ENCODE measurements around the gene DOP1A.
A peak's percentile ranks its signal among the peaks of the same experiment; 100 is the strongest.

DOP1A gene, protein sequence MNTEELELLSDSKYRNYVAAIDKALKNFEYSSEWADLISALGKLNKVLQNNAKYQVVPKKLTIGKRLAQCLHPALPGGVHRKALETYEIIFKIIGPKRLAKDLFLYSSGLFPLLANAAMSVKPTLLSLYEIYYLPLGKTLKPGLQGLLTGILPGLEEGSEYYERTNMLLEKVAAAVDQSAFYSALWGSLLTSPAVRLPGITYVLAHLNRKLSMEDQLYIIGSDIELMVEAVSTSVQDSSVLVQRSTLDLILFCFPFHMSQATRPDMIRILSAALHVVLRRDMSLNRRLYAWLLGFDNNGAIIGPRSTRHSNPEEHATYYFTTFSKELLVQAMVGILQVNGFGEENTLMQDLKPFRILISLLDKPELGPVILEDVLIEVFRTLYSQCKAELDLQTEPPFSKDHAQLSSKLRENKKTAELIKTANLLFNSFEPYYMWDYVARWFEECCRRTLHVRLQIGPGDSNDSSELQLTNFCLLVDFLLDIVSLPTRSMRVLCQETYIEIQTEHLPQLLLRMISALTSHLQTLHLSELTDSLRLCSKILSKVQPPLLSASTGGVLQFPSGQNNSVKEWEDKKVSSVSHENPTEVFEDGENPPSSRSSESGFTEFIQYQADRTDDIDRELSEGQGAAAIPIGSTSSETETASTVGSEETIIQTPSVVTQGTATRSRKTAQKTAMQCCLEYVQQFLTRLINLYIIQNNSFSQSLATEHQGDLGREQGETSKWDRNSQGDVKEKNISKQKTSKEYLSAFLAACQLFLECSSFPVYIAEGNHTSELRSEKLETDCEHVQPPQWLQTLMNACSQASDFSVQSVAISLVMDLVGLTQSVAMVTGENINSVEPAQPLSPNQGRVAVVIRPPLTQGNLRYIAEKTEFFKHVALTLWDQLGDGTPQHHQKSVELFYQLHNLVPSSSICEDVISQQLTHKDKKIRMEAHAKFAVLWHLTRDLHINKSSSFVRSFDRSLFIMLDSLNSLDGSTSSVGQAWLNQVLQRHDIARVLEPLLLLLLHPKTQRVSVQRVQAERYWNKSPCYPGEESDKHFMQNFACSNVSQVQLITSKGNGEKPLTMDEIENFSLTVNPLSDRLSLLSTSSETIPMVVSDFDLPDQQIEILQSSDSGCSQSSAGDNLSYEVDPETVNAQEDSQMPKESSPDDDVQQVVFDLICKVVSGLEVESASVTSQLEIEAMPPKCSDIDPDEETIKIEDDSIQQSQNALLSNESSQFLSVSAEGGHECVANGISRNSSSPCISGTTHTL (N-terminal part only)

GRCh38 chr6:83067448-83068439 lies at the start of gene DOP1A:
Gene DOP1A, plus strand, starts transcription at chr6:83067671. Its CDS starts 29,307 bp downstream, at chr6:83096978.
- DNase-seq = peak; percentile 96 to 97
- no peaks in the 10 kb centered on the region for H3K27me3 Mint-ChIP-seq

DNA sequence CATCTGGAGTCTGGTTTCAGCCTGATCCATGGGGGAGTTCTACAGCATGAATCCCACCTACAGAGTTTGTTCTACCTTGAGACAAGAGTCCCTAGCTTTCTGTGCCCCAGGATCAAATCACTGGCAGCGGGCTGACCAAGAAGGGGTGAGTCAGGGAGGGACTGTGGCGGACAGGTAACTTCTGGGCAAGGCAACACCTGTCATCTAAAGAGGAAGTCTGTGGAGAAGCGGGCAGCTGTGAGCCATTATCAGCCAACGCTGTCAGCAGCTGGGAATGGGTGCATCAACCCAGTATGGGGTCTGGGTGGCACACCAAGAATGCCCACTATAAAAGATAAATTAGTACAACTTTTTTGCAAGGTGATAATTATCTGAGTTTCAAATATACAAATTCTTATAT lies 47.7 kb upstream of the DOP1A start:
- DNase-seq (no peak), ATAC-seq (no peak)
- no peak overlapping the region for H3K27ac Mint-ChIP-seq
- H3K27me3 Mint-ChIP-seq = no peaks in the 10 kb centered on the region
- no peaks in the 10 kb centered on the region for H3K4me1 Mint-ChIP-seq
- H3K9me3 Mint-ChIP-seq = peaks cover 0 to 12% of the 10 kb centered on the region in 2 donors
- no peak overlapping the region for H3K4me3 Mint-ChIP-seq

More at GRCh38 chr6:83067448-83068439, at the start of gene DOP1A:
- peak; percentile 92 for ATAC-seq
- H3K9me3 Mint-ChIP-seq = no peaks in the 10 kb centered on the region
- H3K4me3 Mint-ChIP-seq = peak within 1 kb of the TSS; percentile 91 to 94
- peak within 1 kb of the TSS; percentile 96 to 98 for H3K27ac Mint-ChIP-seq
- H3K4me1 Mint-ChIP-seq = peaks cover 40% of the 10 kb centered on the region

GRCh38 chr6:83031689-83032088 lies 35.8 kb upstream of the DOP1A start:
- Mint-ChIP-seq H3K27me3 (no peaks in the 10 kb centered on the region), H3K4me1 (no peaks in the 10 kb centered on the region), H3K4me3 (no peak overlapping the region), H3K9me3 (peaks cover 11 to 31% of the 10 kb centered on the region in 2 donors), H3K27ac (no peak overlapping the region)
- ATAC-seq = no peak
- no peak for DNase-seq

- peaks cover 6 to 16% of the 10 kb centered on the region in 2 donors for H3K9me3 Mint-ChIP-seq
- H3K27me3 Mint-ChIP-seq = no peaks in the 10 kb centered on the region
- ATAC-seq = no peak
- no peak overlapping the region for H3K27ac Mint-ChIP-seq
- H3K4me3 Mint-ChIP-seq = no peak overlapping the region
- DNase-seq = no peak
- H3K4me1 Mint-ChIP-seq = no peaks in the 10 kb centered on the region
Measured at GRCh38 chr6:83038246-83038645, 29.2 kb upstream of the DOP1A start.

DNA sequence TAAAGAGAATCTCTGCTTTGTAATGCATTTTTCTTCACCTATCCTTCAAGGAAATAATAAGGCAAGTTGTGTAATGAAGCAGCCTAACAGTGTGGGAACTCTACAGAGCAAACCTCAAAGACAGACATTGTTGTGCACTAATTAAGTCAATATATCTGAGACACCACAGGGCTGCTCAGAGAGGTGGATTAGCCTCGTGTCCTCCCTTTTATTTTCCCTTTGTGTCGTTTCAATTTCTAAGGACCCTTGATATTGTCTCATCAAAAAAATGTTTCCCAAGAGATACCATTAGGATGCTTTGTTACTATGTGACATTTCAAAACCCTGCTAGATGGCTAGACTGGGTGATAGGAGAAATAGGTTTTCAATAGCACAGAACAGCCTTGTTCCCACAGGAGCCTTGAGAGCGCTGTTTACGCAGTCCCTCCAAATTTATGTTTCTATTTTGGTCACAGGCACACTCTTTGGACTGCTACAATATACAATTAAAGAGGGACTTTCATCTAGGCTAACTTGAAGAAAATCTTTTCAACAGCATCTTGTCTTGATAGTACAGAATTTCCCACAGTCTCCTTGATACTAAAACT lies 24.9 kb upstream of the DOP1A start:
- Mint-ChIP-seq H3K4me3 (no peak overlapping the region), H3K9me3 (no peaks in the 10 kb centered on the region), H3K27ac (no peak overlapping the region), H3K27me3 (no peaks in the 10 kb centered on the region), H3K4me1 (no peaks in the 10 kb centered on the region)
- DNase-seq = no peak
- no peak for ATAC-seq

- ATAC-seq (no peak), DNase-seq (no peak)
- no peaks in the 10 kb centered on the region for H3K4me1 Mint-ChIP-seq
- no peaks in the 10 kb centered on the region for H3K27me3 Mint-ChIP-seq
- no peaks in the 10 kb centered on the region for H3K9me3 Mint-ChIP-seq
- no peak overlapping the region for H3K4me3 Mint-ChIP-seq
- no peak overlapping the region for H3K27ac Mint-ChIP-seq
Measured at GRCh38 chr6:83044091-83044768, 23.2 kb upstream of the DOP1A start.

GRCh38 chr6:83047065-83047754 lies 20.3 kb upstream of the DOP1A start:
- ATAC-seq (no peak), DNase-seq (no peak)
- Mint-ChIP-seq H3K27ac (peak overlapping the region in 1 of 2 donors; percentile 33), H3K4me1 (no peaks in the 10 kb centered on the region), H3K9me3 (no peaks in the 10 kb centered on the region), H3K27me3 (no peaks in the 10 kb centered on the region), H3K4me3 (no peak overlapping the region)

DNA sequence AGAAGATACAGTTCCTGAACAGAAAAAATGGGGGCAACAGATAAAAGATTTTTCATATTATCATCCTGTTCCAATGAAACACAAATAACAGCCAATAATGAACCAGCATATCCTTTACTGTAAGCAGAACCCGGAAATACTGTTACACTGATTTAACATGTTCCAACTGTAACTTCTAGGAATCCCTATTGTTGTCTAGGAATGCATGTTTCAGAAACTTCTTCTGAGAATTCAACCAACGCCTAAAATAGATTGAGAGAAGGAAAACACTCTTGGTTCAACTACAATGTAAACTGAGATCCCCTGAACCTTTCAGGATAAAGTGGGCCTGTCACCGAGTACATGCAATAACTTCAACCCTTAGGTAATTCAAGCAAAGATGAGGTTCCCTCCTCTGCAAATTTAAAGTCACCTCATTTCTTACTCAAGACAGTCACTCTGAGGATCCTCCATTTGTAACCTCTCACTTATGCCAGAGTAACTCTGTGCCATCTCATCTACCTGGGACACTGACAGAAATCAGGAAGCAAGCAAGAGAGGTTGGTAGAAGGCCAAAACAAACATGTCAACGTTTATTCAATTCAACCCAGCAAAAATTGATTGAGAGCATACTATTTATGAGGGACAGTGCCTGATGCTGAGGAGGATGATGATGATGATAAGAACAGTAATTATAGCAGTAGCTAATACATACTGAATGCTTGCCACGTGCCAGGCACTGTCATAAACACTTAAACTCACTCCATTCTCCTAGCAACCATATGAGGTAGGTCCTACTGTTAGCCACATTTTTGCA lies 15.9 kb upstream of the DOP1A start:
- H3K4me1 Mint-ChIP-seq = no peaks in the 10 kb centered on the region
- H3K4me3 Mint-ChIP-seq = no peak overlapping the region
- DNase-seq = no peak
- no peak for ATAC-seq
- no peaks in the 10 kb centered on the region for H3K9me3 Mint-ChIP-seq
- peak overlapping the region in 1 of 2 donors; percentile 17 for H3K27ac Mint-ChIP-seq
- H3K27me3 Mint-ChIP-seq = no peaks in the 10 kb centered on the region

DNA sequence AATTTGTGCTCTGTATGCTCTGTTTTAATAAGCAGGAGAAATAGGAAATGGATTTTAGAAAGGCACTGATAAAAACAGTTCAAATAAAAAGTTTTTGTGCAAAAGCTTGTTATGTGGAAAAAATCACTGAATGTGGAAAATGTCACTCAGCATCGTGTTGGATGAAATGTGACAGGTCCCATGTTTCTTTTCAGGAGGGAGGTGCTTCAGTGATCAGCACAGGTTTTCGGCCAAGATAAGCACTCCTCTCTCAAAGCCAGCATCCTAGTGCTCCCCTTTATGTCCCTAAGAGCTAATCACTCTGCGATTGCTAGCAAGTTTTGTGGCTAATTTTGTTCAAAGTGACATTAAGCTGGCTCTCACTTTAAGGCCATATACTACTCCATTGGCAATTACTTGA lies 13.8 kb upstream of the DOP1A start:
- Mint-ChIP-seq H3K9me3 (no peaks in the 10 kb centered on the region), H3K4me3 (no peak overlapping the region), H3K27me3 (no peaks in the 10 kb centered on the region), H3K4me1 (no peaks in the 10 kb centered on the region), H3K27ac (peak overlapping the region in 1 of 2 donors; percentile 77)
- DNase-seq = no peak
- ATAC-seq = no peak

- H3K27ac Mint-ChIP-seq = no peak overlapping the region
- H3K27me3 Mint-ChIP-seq = no peaks in the 10 kb centered on the region
- peak; percentile 15 to 17 for DNase-seq
- H3K9me3 Mint-ChIP-seq = no peaks in the 10 kb centered on the region
- no peak overlapping the region for H3K4me3 Mint-ChIP-seq
- no peak for ATAC-seq
- H3K4me1 Mint-ChIP-seq = peaks cover 5% of the 10 kb centered on the region
Measured at GRCh38 chr6:83055366-83055964, 12.0 kb upstream of the DOP1A start.

DNA sequence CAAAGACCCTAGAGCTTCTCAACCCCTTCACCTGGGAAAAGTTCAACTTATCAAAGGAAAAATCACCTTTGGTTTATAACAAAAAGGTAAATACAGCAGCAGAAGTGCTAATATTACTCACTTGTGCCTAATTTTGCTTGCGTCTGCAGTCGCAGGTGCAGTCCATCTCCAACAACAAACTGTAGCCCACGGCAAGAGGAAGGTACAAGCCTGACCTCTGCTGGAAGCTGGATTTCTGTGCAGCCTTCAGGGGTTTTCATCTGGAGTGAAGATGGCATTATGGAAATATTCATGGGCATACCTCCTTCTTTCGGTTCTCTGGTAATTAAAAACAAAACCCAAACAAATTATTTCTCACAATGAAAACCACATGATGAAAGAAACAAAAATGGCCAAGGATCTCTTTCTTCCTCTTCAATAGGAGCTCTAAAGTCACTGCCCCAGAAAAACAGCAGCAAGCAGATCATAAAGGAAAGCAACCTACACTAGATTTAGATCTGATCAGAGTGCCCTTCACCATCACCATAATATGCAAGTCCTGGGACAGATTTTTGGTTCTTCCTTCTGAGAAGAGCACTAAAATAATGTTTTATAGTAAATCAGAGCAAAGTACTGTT lies 9.7 kb upstream of the DOP1A start:
- Mint-ChIP-seq H3K27ac (no peak overlapping the region), H3K4me3 (no peak overlapping the region), H3K27me3 (no peaks in the 10 kb centered on the region), H3K4me1 (peaks cover 20% of the 10 kb centered on the region), H3K9me3 (no peaks in the 10 kb centered on the region)
- ATAC-seq (no peak), DNase-seq (peak in 1 of 2 donors; percentile 14)

GRCh38 chr6:83061190-83061589 lies 6.3 kb upstream of the DOP1A start:
- H3K4me1 Mint-ChIP-seq = peaks cover 38% of the 10 kb centered on the region
- H3K9me3 Mint-ChIP-seq = no peaks in the 10 kb centered on the region
- H3K27me3 Mint-ChIP-seq = no peaks in the 10 kb centered on the region
- H3K27ac Mint-ChIP-seq = no peak overlapping the region
- H3K4me3 Mint-ChIP-seq = no peak overlapping the region
- ATAC-seq = no peak
- DNase-seq = no peak

Data from stimulated activated naive CD8-positive, alpha-beta T cell treated with anti-CD3 and anti-CD28 coated beads, Interleukin-15, amount 100 ng/mL, for 72 hours (primary cell).